ENCODE results near the gene UPB1. TPM values are rescaled to one million over a fixed set of nuclear protein-coding genes. Genes with fewer than 3 reads are reported as not detected.
A peak's percentile ranks its signal among the peaks of the same experiment; 100 is the strongest.
"Not testable (repeated sequence)": the region's sequence is repeated elsewhere in the genome, so short reads cannot be mapped to it uniquely, and the experiment has no call there.

UPB1 gene
- total RNA-seq, 1 donor from 2014 or later = 0.83 TPM

- DNase-seq (ENCODE audit: low spot score) = not testable (repeated sequence)
Measured at GRCh38 chr22:24530968-24531367, 35.8 kb downstream of the UPB1 start.

GRCh38 chr22:24532075-24532474 lies 36.9 kb downstream of the UPB1 start:
- DNase-seq (ENCODE audit: low spot score) = no peak

GRCh38 chr22:24535348-24535747 lies 40.2 kb downstream of the UPB1 start:
- DNase-seq (ENCODE audit: low spot score) = no peak

GRCh38 chr22:24536089-24536488 lies 41.0 kb downstream of the UPB1 start:
- peak; percentile 25 for DNase-seq (ENCODE audit: low spot score)

- DNase-seq (ENCODE audit: low spot score) = no peak
Measured at GRCh38 chr22:24540470-24540869, 45.3 kb downstream of the UPB1 start.

GRCh38 chr22:24541681-24542515 lies 46.8 kb downstream of the UPB1 start:
- no peak for DNase-seq (ENCODE audit: low spot score)

GRCh38 chr22:24542641-24543040 lies 47.5 kb downstream of the UPB1 start:
- DNase-seq (ENCODE audit: low spot score) = peak; percentile 82

GRCh38 chr22:24543185-24543601 lies 48.1 kb downstream of the UPB1 start:
- DNase-seq (ENCODE audit: low spot score) = no peak

GRCh38 chr22:24543679-24544243 lies 48.6 kb downstream of the UPB1 start:
- no peak for DNase-seq (ENCODE audit: low spot score)

GRCh38 chr22:24548812-24549211 lies 53.7 kb downstream of the UPB1 start:
- no peak for DNase-seq (ENCODE audit: low spot score)

GRCh38 chr22:24550028-24550901 lies 55.1 kb downstream of the UPB1 start:
- peak; percentile 89 for DNase-seq (ENCODE audit: low spot score)

GRCh38 chr22:24550902-24551435 lies 55.8 kb downstream of the UPB1 start:
- no peak for DNase-seq (ENCODE audit: low spot score)

GRCh38 chr22:24552503-24553286 lies 57.6 kb downstream of the UPB1 start:
- DNase-seq (ENCODE audit: low spot score) = not testable (repeated sequence)

GRCh38 chr22:24553597-24554312 lies 58.6 kb downstream of the UPB1 start:
- DNase-seq (ENCODE audit: low spot score) = no peak

- DNase-seq (ENCODE audit: low spot score) = no peak
Measured at GRCh38 chr22:24554313-24555164, 59.4 kb downstream of the UPB1 start, which contains the start of gene GUCD1. Gene GUCD1, minus strand, starts transcription at chr22:24555138. Its CDS starts 147 bp downstream, at chr22:24554991.

- DNase-seq (ENCODE audit: low spot score) = peak; percentile 100
Measured at GRCh38 chr22:24555165-24556039, 60.3 kb downstream of the UPB1 start, which contains the start of gene SNRPD3. Gene SNRPD3, plus strand, starts transcription at chr22:24555999. Its CDS starts 1,676 bp downstream, at chr22:24557675.

GRCh38 chr22:24559471-24559870 lies 64.3 kb downstream of the UPB1 start:
- DNase-seq (ENCODE audit: low spot score) = no peak

- no peak for DNase-seq (ENCODE audit: low spot score)
Measured at GRCh38 chr22:24563246-24563645, 68.1 kb downstream of the UPB1 start.

All from mucosa of gallbladder (tissue), 1 donor.